Stimulated activated CD8-positive, alpha-beta memory T cell treated with anti-CD3 and anti-CD28 coated beads, Interleukin-2, amount 100 ng/mL, for 1 hour (primary cell): ENCODE measurements around the gene TXNL1.
A peak's percentile ranks its signal among the peaks of the same experiment; 100 is the strongest.
"Not testable (repeated sequence)": the region's sequence is repeated elsewhere in the genome, so short reads cannot be mapped to it uniquely, and the experiment has no call there.

Source experiments
- DNase-seq, 2 donors: peaks; one replicate each; pipeline ENCODE4 v3.0.0-alpha.2; 2020; ENCODE audit warnings: low read depth in 2 of 2

The TXNL1 gene

GRCh38 chr18:56645415-56646016, 7.1 kb upstream of the TXNL1 start:
- no peak for DNase-seq

DNA sequence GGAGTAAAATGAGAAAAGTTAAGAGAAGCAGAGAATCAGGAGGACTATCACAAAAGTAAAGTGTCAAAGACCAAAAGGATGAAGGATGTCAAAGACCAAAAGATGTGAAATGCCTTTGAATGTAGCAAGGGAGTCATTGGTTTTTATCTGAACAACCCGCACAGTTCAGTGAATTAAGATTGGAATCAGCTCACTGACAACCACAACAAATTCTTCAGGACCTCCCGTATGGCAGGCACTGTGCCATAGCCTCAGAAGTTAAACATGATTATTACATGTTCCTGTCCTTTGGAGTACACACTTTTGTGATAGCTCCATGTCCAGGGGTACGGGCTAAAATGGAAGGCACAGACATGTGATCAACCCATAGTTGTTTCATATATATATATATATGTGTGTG, 5.0 kb upstream of the TXNL1 start:
- no peak for DNase-seq

DNA sequence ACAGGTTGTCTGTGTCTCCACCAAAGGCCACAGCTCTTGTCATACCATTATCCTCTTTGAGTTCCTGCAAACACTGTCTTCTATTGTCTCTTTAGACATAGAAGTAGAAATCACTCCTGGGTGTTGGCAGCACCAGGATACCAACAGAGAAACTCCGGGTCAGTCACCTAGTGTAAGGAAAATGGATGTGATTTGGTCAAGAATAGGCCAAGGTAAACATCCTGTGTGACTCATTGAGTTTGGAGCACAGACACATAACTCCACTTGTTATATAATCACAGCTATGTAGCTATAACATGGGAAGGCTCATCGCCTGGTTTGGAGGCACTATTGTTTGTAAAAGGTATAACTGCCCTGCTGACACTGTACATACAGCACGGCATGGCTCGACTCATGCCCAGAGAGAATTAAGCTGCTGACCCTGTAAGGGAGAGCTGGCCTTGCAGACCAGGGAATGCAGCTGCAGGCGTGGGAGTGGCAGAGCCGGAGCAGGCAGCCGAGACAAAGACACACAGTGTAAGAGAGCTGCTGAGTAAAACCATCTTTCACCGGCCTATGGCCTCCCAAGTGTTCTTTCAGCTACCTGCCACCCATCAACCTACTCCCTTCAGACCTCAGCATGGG, 3.4 kb upstream of the TXNL1 start:
- DNase-seq, result no peak

- DNase-seq, result no peak
These were observed 1.2 kb upstream of the TXNL1 start for GRCh38 chr18:56639571-56639970.

DNA sequence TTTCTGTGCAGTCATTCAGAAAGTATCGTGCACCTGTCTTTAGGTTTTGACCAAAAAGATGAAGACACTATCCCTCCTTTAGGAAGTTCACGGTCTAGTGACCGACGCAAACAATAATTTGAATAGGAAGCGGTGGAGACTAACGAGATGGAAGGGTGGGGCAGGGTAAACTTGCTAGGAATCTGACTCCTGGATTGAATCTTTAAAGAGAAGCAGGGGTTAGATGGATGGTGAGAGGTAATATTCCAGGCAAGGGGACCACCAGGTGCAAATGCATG, 651 bp upstream of the TXNL1 start:
- DNase-seq, result no peak

GRCh38 chr18:56637711-56638231, 621 bp downstream of the TXNL1 start:
- peak in 1 of 2 donors; percentile 7 for DNase-seq

DNA sequence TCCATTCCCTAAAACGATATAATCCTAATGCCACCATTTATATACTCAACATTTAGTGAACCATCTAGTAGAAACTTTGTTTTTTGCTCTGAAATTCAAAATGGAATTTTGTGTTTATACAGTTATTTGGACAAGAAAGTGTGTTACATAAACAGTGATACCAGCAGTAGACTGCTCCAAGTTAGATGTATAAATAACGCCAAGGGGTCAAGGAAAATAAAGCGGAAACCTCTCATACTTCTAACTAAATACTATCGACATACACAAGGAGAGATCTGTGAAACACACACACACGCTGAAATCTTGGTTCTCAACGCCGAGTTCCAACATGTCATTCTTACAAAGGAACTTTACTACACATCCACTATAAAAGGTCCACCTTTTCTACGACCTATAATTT, 1.2 kb downstream of the TXNL1 start:
- DNase-seq, result no peak

DNA sequence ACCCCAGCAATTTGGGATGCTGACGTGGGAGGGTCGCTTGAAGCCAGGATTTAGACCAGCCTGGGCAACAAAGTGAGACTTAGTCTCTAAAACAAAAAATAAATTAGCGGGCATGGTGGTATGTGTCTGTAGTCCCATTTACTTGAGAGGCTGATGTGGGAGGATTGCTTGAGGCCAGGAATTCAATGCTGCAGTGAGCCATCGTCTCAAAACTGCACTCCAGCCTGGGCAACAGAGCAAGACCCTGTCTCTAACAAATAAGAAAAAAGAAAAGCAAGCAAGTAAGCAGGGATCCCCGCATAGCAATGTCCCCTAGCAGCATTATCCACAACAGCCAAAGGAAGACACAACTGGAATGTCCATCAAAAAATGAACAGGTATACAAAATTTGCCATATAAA, 3.4 kb downstream of the TXNL1 start:
- no peak for DNase-seq

- DNase-seq, result no peak
These were observed 6.0 kb downstream of the TXNL1 start for GRCh38 chr18:56632070-56633022.

- DNase-seq, result no peak
These were observed 10.4 kb downstream of the TXNL1 start for GRCh38 chr18:56627991-56628390.

DNA sequence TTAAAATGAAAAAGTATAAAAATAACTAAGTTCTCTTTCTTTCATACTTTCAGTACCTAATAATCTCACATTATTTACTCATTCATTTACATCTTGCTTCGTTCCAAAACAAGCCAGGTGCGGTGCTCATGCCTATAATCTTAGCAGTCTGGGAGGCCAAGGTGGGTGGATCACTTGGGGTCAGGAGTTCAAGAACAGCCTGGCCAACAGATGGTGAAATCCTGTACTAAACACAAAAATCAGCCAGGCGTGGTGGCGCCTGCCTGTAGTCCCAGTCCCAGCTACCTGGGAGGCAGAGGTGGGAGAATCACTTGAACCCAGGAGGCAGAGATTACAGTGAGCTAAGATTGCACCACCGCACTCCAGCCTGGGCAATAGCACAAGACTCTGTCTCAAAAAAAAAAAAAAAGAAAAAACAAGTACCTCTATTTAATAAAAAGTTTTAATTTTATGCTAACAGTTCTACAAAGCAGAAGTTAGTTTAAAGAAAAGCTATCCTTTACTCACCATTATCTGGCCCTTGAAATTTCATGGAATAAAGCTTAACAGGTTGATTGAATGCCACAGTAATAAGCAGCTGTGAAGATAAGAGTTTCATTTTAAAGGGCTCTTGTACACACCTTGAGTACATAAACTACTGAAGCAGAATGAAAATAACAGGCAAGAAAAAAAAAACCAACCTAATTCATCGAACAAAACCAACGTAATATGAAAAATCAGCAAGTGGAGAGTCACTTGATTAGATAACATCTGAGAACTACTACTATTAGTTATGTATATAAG, 22.5 kb downstream of the TXNL1 start:
- no peak for DNase-seq

- DNase-seq, result no peak
These were observed 31.8 kb downstream of the TXNL1 start for GRCh38 chr18:56606618-56607017.

DNA sequence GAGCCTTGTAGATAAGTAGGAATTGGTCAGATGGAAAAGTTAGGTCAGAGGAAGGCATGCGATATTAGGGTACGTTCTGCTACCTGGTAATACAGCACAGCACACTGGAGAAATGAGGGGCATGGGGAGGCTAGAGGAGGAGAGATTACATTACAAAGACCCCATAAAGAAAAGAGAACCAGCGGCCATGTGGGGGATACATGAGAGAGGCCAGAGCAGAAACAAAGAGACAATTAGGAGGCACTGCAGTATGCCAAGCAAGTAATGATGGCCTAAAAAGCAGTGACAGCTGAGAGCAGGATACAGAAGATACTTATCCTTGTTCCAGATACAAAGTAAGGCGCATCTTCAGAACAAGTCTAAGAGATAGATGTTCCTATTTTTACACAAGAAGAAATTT, 40.0 kb downstream of the TXNL1 start:
- no peak for DNase-seq

DNA sequence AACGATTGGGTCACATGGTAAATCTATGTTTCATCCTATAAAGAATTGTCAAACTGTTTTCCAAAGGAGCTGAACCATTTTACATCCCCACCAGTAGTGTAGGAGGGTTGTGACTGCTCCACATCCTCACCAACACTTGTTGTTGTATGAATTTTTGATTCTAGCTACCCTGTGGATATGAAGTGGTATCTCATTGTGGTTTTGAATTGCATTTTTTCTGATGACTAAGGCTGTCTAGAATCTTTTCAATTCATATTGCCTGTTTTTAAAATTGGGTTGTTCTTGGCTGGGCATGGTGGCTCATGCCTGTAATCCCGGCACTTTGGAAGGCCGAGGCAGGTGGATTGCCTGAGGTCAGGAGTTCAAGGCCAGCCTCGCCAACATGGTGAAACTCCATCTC, 44.5 kb downstream of the TXNL1 start:
- no peak for DNase-seq

- DNase-seq, result no peak
These were observed 58.4 kb downstream of the TXNL1 start for GRCh38 chr18:56580026-56580425.

GRCh38 chr18:56579451-56579850, 58.9 kb downstream of the TXNL1 start:
- no peak for DNase-seq

GRCh38 chr18:56576826-56577573, 61.4 kb downstream of the TXNL1 start:
- no peak for DNase-seq

- no peak for DNase-seq
These were observed 62.4 kb downstream of the TXNL1 start for GRCh38 chr18:56575819-56576663.

DNA sequence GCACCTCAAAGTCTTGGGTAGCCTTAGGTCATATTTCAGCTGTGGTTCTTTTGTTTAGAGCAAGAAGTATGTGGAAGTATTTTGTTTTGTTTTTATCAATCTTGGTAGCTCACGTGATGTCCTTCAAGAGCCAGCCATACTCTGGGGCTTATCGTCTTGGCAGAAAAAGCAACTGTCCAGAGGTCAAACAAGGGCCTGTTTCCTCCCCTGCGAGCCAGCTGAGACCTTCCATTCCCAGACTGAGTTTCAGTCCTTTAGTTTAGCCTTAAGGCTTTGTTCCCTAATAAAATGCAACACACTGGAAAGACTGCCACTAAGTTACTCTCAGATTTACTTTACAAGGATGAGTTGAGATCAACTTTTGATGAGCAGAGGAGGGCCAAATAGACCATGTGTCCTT, 63.5 kb downstream of the TXNL1 start:
- no peak for DNase-seq

DNA sequence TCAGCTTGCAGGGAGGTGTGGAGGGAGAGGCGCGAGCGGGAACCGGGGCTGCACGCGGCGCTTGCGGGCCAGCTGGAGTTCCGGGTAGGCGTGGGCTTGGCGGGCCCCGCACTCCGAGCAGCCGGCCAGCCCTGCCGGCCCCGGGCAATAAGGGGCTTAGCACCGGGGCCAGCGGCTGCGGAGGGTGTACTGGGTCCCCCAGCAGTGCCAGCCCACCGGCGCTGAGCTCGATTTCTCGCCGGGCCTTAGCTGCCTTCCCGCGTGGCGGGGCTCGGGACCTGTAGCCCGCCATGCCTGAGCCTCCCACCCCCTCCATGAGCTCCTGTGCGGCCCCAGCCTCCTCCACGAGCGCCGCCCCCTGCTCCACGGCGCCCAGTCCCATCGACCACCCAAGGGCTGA, 66.1 kb downstream of the TXNL1 start:
- DNase-seq, result not testable (repeated sequence)
